Keratinocyte (primary cell): Measurements from ENCODE around the gene MCM10. TPM values are rescaled to one million over a fixed set of nuclear protein-coding genes. Genes with fewer than 3 reads are reported as not detected.

Experiments
- DNase-seq: peaks from one replicate; pipeline ENCODE4 v3.0.0-alpha.2; 2011; ENCODE audit warnings: low read depth, missing footprints, low spot score
- FAIRE-seq: peaks from 2 replicates; lab custom pipeline; 2011; peaks lifted over from hg19 to GRCh38; lab: Jason Lieb, UNC
- H2AFZ ChIP-seq: 2 replicates; pipeline ENCODE4 v1.6.0; 2012; ENCODE audit warnings: low read length, control low read depth, inconsistent platforms; ENCODE audit not compliant: control insufficient read depth
- H3K27ac ChIP-seq: 2 replicates; pipeline ENCODE4 v1.5.1; 2011; ENCODE audit warnings: low read length; ENCODE audit not compliant: control insufficient read depth, insufficient read depth
- H3K27me3 ChIP-seq: 3 replicates; pipeline ENCODE4 v1.6.0; 2011; ENCODE audit warnings: low read length; ENCODE audit not compliant: control insufficient read depth, insufficient read depth; ENCODE audit errors: extremely low read depth
- H3K36me3 ChIP-seq, 2 experiments: 2 replicates in 1 of 2; 3 replicates in 1 of 2; pipeline ENCODE4 v1.5.1; 2011; ENCODE audit warnings: low read length in 2 of 2, mild to moderate bottlenecking in 1 of 2; ENCODE audit not compliant: control insufficient read depth in 2 of 2, insufficient read depth in 2 of 2; ENCODE audit errors: extremely low read depth in 1 of 2
- H3K4me1 ChIP-seq: 3 replicates; pipeline ENCODE4 v1.5.1; 2011; ENCODE audit warnings: low read length; ENCODE audit not compliant: control insufficient read depth, insufficient read depth; ENCODE audit errors: extremely low read depth
- H3K4me2 ChIP-seq: 3 replicates; pipeline ENCODE4 v1.6.0; 2011; ENCODE audit warnings: low read depth, low read length; ENCODE audit not compliant: control insufficient read depth, insufficient read depth; ENCODE audit errors: extremely low read depth
- H3K4me3 ChIP-seq, 3 experiments: fragments of 200-600 bp in 1 of 3; sonication (generic) in 1 of 3; 2 replicates in 2 of 3; 3 replicates in 1 of 3; pipeline ENCODE4 v1.5.1; 2011 to 2016; ENCODE audit warnings: low read length in 3 of 3, mild to moderate bottlenecking in 3 of 3, control low read depth in 2 of 3, inconsistent platforms in 1 of 3, low read depth in 1 of 3, mixed read lengths in 1 of 3, mixed run types in 1 of 3, moderate library complexity in 1 of 3; ENCODE audit not compliant: control insufficient read depth in 2 of 3, insufficient read depth in 2 of 3; ENCODE audit errors: extremely low read depth in 1 of 3
- H3K79me2 ChIP-seq: 2 replicates; pipeline ENCODE4 v1.6.0; 2012; ENCODE audit warnings: low read length; ENCODE audit not compliant: control insufficient read depth, insufficient read depth
- H3K9ac ChIP-seq: 3 replicates; pipeline ENCODE4 v1.6.0; 2011; ENCODE audit warnings: low read length; ENCODE audit not compliant: control insufficient read depth, insufficient read depth; ENCODE audit errors: extremely low read depth
- H3K9me1 ChIP-seq: 3 replicates; pipeline ENCODE4 v1.6.0; 2011; ENCODE audit warnings: low read length; ENCODE audit not compliant: control insufficient read depth, insufficient read depth; ENCODE audit errors: extremely low read depth
- H3K9me3 ChIP-seq: 2 replicates; pipeline ENCODE4 v1.5.1; 2012; ENCODE audit warnings: low read depth, low read length; ENCODE audit not compliant: control insufficient read depth
- H4K20me1 ChIP-seq: 3 replicates; pipeline ENCODE4 v1.6.0; 2011; ENCODE audit warnings: low read length; ENCODE audit not compliant: control insufficient read depth, insufficient read depth; ENCODE audit errors: extremely low read depth
- EZH2 ChIP-seq: IDR thresholded peaks from one replicate; pipeline ENCODE4 v1.6.1; 2012; ENCODE audit warnings: inconsistent platforms, mild to moderate bottlenecking, low read length, moderate library complexity
- dilution Hi-C: fragments of 300-500 bp; cut with MboI; formaldehyde crosslinking; loops from one replicate; pipeline ENCODE4 v1.7.0; 2020; ENCODE audit warnings: low sequenced_read_pairs; ENCODE audit not compliant: extremely low pct_ligation_motif_present
- polyA plus RNA-seq, 5 experiments: library from polyadenylated mRNA; depleted of rRNA in 3 of 5; stranded (reverse) in 3 of 5; stranded (forward) in 1 of 5; unstranded in 1 of 5; fragments of >200 nt; gene quantifications; 1 replicate in 1 of 5; 2 replicates in 3 of 5; 3 replicates in 1 of 5; pipeline versions ENCODE4 v1.2.1 to v1.2.3, GENCODE V29; 2011 to 2012; ENCODE audit warnings: missing spikeins in 2 of 5, low read depth in 1 of 5, low replicate concordance in 1 of 5
- TF ChIP-seq, protein P1 (sequence below), 3 experiments: IDR thresholded peaks in 1 of 3; conservative IDR thresholded peaks in 1 of 3; optimal IDR thresholded peaks in 1 of 3; 2 replicates in 2 of 3; 3 replicates in 1 of 3; pipeline versions ENCODE3 to v1.5.1; 2011; ENCODE audit warnings: low read length in 3 of 3, mild to moderate bottlenecking in 3 of 3, moderate library complexity in 2 of 3, control low read depth in 1 of 3, inconsistent platforms in 1 of 3; ENCODE audit not compliant: insufficient read depth in 2 of 3; ENCODE audit errors: extremely low read depth in 1 of 3

Gene MCM10
- polyA plus RNA-seq, 1 donor (not counting 4 experiments of a cell fraction or from before 2014, with no cell fraction given): 6.2 TPM

GRCh38 chr10:13188593-13188992, 27.2 kb downstream of the MCM10 start:
- Histone ChIP-seq H3K4me2 (no peak overlapping the region), H3K27me3 (no peaks in the 10 kb centered on the region), H4K20me1 (no peaks in the 10 kb centered on the region), H3K4me1 (no peaks in the 10 kb centered on the region), H2AFZ (no peak overlapping the region), H3K36me3 (peaks cover 0 to 25% of the 10 kb centered on the region in 2 experiments), H3K79me2 (no peaks in the 10 kb centered on the region), H3K27ac (no peak overlapping the region), H3K9me3 (no peaks in the 10 kb centered on the region), H3K9ac (no peak overlapping the region), H3K9me1 (no peaks in the 10 kb centered on the region), H3K4me3 (no peak overlapping the region)
- DNase-seq: no peak
- TF ChIP-seq EZH2: no peak
- TF ChIP-seq, protein P1, sequence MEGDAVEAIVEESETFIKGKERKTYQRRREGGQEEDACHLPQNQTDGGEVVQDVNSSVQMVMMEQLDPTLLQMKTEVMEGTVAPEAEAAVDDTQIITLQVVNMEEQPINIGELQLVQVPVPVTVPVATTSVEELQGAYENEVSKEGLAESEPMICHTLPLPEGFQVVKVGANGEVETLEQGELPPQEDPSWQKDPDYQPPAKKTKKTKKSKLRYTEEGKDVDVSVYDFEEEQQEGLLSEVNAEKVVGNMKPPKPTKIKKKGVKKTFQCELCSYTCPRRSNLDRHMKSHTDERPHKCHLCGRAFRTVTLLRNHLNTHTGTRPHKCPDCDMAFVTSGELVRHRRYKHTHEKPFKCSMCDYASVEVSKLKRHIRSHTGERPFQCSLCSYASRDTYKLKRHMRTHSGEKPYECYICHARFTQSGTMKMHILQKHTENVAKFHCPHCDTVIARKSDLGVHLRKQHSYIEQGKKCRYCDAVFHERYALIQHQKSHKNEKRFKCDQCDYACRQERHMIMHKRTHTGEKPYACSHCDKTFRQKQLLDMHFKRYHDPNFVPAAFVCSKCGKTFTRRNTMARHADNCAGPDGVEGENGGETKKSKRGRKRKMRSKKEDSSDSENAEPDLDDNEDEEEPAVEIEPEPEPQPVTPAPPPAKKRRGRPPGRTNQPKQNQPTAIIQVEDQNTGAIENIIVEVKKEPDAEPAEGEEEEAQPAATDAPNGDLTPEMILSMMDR (optimal IDR thresholded peaks at IDR 0.05 in 1 of 3, IDR thresholded peaks at IDR 0.05 in 1 of 3, conservative IDR thresholded peaks at IDR 0.05 in 1 of 3; ENCODE audit: extremely low read depth in 1 of 3, insufficient read depth in 2 of 3, low read length in 3 of 3): no peak
- dilution Hi-C loops: no loop called here
- FAIRE-seq: no peak

- DNase-seq: no peak
- dilution Hi-C loops: no loop called here
- TF ChIP-seq, protein P1 (optimal IDR thresholded peaks at IDR 0.05 in 1 of 3, IDR thresholded peaks at IDR 0.05 in 1 of 3, conservative IDR thresholded peaks at IDR 0.05 in 1 of 3; ENCODE audit: extremely low read depth in 1 of 3, insufficient read depth in 2 of 3, low read length in 3 of 3): no peak
- no peak for TF ChIP-seq EZH2
- FAIRE-seq: no peak
- Histone ChIP-seq H3K36me3 (peaks cover 0 to 20% of the 10 kb centered on the region in 2 experiments), H2AFZ (no peak overlapping the region), H3K9ac (no peak overlapping the region), H4K20me1 (no peaks in the 10 kb centered on the region), H3K79me2 (no peaks in the 10 kb centered on the region), H3K4me1 (no peaks in the 10 kb centered on the region), H3K4me2 (no peak overlapping the region), H3K27ac (no peak overlapping the region), H3K27me3 (no peaks in the 10 kb centered on the region), H3K9me1 (no peaks in the 10 kb centered on the region), H3K9me3 (no peaks in the 10 kb centered on the region), H3K4me3 (no peak overlapping the region)
Measured at GRCh38 chr10:13189961-13190360, 28.6 kb downstream of the MCM10 start.
